ENCODE results near the gene KMT5B.

DNA sequence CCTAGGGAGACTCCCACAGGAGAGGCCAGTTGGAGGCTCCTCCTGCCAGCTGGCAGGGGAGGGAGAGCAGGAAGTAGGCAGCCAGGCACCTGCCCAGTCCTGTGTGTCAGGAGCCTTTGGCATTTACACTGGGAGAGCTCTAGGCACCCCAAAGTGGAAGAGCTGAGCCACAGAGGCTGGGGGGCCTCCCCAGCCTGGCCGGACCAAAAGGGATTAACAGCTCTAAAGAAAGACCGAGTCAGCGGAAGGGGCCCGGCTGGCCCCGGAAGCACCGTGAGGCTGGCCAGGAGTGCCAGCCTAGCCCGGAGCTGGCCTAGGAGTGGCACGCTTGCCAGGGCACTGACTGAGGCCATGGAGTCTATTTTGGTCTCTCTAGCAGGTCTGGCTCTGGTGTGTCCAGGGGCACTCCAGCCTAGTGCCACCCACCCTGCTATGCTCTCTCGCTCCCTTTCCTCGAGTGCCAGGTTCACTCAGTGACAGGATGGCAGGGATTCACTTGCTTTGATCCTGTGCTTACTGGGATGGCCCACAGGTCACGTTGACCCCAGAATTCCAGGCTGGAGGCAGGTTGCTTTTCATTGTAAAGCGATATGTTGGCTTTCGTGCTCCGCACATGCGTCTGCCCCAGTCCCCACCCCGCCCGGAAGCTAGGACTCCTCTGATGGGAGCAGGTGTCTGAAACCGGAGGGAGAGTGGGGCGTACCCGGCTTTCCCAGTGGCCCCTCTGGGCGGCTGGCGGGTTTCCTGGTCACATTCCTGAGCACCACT is 3.3 kb upstream of the KMT5B start:
- TF ChIP-seq POLR2A (IDR thresholded peaks at IDR 0.05) (no peak), CTCF (IDR thresholded peaks at IDR 0.05) (no peak)
